ENCODE measurements around the gene LRMDA. TPM values are rescaled to one million over a fixed set of nuclear protein-coding genes. Genes with fewer than 3 reads are reported as not detected.

The LRMDA gene
- polyA plus RNA-seq, 2 of the 4 experiments (the other 2 are of a cell fraction) = 4.6 to 5.2 TPM

DNA sequence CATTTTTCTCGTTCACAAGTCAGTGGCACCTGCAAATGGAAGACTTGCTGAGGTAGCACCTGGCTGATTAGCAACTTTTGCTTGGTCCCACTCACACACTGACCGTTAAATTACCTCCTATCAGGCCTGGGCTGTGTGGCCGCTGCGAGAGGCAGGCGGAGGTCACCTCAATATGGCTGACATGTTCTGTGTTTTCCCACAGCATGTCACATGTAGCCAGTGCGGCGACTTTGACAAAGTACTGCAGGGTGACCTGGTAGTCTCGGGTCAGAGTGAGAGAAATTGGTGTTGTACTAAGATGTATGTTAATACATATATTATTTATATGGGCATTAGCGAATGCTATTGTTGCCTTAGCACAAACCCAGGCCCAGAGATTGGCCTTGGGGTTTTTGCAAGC, 307.5 kb downstream of the LRMDA start:
- Histone ChIP-seq H3K4me1 (no peaks in the 10 kb centered on the region), H3K4me3 (no peak overlapping the region), H3K4me2 (no peak overlapping the region), H3K9me3 (no peaks in the 10 kb centered on the region), H3K27ac (no peak overlapping the region)
- 78% methylated on average over 9 of the region's 9 CpGs for WGBS (ENCODE audit: missing lambda C conversion rate)
- DNase-seq (ENCODE audit: low read depth in 1 of 2, low spot score in 1 of 2) (no peak), FAIRE-seq (no peak), ATAC-seq (no peak)
- ChIA-PET CTCF (no interaction called here), POLR2A (no interaction called here)
- TF ChIP-seq JUNB (IDR thresholded peaks at IDR 0.05) (no peak), SREBF2 (IDR thresholded peaks at IDR 0.05) (no peak), KDM5A (IDR thresholded peaks at IDR 0.05) (no peak), MAFK (IDR thresholded peaks at IDR 0.05; ENCODE audit: partially characterized antibody) (no peak), RCOR1 (IDR thresholded peaks at IDR 0.05; ENCODE audit: low read depth, low read length) (no peak), CEBPB (IDR thresholded peaks at IDR 0.05) (no peak), RAD21 (conservative IDR thresholded peaks at IDR 0.05 in 1 of 2, IDR thresholded peaks at IDR 0.05 in 1 of 2) (no peak), RFX5 (IDR thresholded peaks at IDR 0.05) (no peak), KDM1A (IDR thresholded peaks at IDR 0.05; ENCODE audit: low read depth) (no peak), HEYL (CRISPR knock-in tag; IDR thresholded peaks at IDR 0.05) (no peak), EHF (CRISPR knock-in tag; IDR thresholded peaks at IDR 0.05) (no peak), GATA3 (IDR thresholded peaks at IDR 0.05; ENCODE audit: borderline replicate concordance) (no peak)
- TF ChIP-seq, protein P1, sequence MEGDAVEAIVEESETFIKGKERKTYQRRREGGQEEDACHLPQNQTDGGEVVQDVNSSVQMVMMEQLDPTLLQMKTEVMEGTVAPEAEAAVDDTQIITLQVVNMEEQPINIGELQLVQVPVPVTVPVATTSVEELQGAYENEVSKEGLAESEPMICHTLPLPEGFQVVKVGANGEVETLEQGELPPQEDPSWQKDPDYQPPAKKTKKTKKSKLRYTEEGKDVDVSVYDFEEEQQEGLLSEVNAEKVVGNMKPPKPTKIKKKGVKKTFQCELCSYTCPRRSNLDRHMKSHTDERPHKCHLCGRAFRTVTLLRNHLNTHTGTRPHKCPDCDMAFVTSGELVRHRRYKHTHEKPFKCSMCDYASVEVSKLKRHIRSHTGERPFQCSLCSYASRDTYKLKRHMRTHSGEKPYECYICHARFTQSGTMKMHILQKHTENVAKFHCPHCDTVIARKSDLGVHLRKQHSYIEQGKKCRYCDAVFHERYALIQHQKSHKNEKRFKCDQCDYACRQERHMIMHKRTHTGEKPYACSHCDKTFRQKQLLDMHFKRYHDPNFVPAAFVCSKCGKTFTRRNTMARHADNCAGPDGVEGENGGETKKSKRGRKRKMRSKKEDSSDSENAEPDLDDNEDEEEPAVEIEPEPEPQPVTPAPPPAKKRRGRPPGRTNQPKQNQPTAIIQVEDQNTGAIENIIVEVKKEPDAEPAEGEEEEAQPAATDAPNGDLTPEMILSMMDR (IDR thresholded peaks at IDR 0.05) = no peak
- TF ChIP-seq, protein P2, sequence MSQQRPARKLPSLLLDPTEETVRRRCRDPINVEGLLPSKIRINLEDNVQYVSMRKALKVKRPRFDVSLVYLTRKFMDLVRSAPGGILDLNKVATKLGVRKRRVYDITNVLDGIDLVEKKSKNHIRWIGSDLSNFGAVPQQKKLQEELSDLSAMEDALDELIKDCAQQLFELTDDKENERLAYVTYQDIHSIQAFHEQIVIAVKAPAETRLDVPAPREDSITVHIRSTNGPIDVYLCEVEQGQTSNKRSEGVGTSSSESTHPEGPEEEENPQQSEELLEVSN (IDR thresholded peaks at IDR 0.05; ENCODE audit: borderline replicate concordance, low read depth) = no peak
- TF ChIP-seq, protein P3, sequence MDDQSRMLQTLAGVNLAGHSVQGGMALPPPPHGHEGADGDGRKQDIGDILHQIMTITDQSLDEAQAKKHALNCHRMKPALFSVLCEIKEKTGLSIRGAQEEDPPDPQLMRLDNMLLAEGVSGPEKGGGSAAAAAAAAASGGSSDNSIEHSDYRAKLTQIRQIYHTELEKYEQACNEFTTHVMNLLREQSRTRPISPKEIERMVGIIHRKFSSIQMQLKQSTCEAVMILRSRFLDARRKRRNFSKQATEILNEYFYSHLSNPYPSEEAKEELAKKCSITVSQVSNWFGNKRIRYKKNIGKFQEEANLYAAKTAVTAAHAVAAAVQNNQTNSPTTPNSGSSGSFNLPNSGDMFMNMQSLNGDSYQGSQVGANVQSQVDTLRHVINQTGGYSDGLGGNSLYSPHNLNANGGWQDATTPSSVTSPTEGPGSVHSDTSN (IDR thresholded peaks at IDR 0.05) = no peak

DNA sequence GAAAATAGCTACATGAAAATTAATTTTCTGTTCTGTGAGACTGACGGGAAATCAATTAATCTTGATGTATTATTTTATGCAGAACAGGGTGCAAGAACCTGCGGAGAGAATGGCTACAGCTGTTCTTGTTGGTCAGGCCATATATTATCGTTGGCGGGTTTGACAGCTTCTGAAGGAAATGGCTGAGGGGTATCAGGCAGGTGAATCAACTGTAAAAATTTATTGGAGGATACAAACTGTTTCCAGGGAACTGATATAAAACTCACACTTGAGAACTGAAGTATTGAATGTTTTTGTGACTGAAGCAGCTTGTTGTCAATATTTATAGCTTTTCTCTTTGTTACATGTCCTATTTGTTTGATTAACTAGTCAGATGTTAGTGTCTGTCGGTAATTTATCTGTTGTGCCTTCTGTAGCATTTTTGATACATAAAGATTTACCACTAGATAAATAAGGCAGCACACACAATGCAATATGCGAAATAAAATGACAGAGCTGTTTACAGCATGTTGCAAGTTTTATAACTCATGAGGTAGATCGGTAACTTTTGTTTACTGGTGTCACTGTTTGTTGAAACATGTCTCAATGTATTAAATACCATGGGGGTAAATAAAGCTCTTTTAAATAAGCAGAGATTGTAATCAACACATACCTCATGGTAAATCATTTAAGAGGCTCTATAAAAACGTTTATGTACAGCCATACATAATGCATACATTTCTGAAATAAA, 308.2 kb downstream of the LRMDA start:
- no peak overlapping the region for H3K27ac ChIP-seq
- no peak for FAIRE-seq
- CTCF ChIA-PET = interaction anchor here (0.9 kb wide), 1 partner anchor 18 kb away, joined by 4 read pairs; no protein-coding TSS in a partner anchor
- no peak for TF ChIP-seq JUN (IDR thresholded peaks at IDR 0.05)
- no peak for TF ChIP-seq GATA3 (IDR thresholded peaks at IDR 0.05; ENCODE audit: borderline replicate concordance)
- no peak for TF ChIP-seq CHD4 (IDR thresholded peaks at IDR 0.05; ENCODE audit: borderline replicate concordance)
- TF ChIP-seq CBX2 (IDR thresholded peaks at IDR 0.05; ENCODE audit: borderline replicate concordance, low read depth) = no peak
- TF ChIP-seq SMC3 (IDR thresholded peaks at IDR 0.05) = no peak
- no peak for TF ChIP-seq KDM1A (IDR thresholded peaks at IDR 0.05; ENCODE audit: low read depth)
- TF ChIP-seq HOXB5 (CRISPR knock-in tag; IDR thresholded peaks at IDR 0.05) = no peak
- TF ChIP-seq ZC3H11A (IDR thresholded peaks at IDR 0.05) = no peak
- TF ChIP-seq, protein P1 (IDR thresholded peaks at IDR 0.05) = no peak
- TF ChIP-seq ZSCAN20 (CRISPR knock-in tag; IDR thresholded peaks at IDR 0.05) = no peak
- TF ChIP-seq ESRRA (IDR thresholded peaks at IDR 0.05; ENCODE audit: borderline replicate concordance, low read length) = no peak
- H3K4me3 ChIP-seq = no peak overlapping the region
- DNase-seq (ENCODE audit: low read depth in 1 of 2, low spot score in 1 of 2) = no peak
- ATAC-seq = no peak
- H3K4me2 ChIP-seq = no peak overlapping the region
- no peaks in the 10 kb centered on the region for H3K4me1 ChIP-seq
- no peaks in the 10 kb centered on the region for H3K9me3 ChIP-seq
- WGBS (ENCODE audit: missing lambda C conversion rate) = 65% methylated on average over 8 of the region's 8 CpGs
- POLR2A ChIA-PET = no interaction called here

All from A549 (cell line).